Measurements from ENCODE around the gene NUDT7. TPM values are rescaled to one million over a fixed set of nuclear protein-coding genes. Genes with fewer than 3 reads are reported as not detected.

NUDT7 gene
- total RNA-seq, 1 donor from 2014 or later = 3.5 TPM

- no peak overlapping the region for H3K9ac ChIP-seq (ENCODE audit: low read length)
- TF ChIP-seq CTCF (IDR thresholded peaks at IDR 0.05; ENCODE audit: insufficient read depth, low read depth, low read length) (no peak), EZH2 (IDR thresholded peaks at IDR 0.05; ENCODE audit: insufficient read depth, low read length) (no peak)
- H3K9me3 ChIP-seq (ENCODE audit: insufficient read depth, low read depth, low read length) = no peaks in the 10 kb centered on the region
- no peaks in the 10 kb centered on the region for H3K4me1 Mint-ChIP-seq (ENCODE audit: low read depth, unreplicated experiment)
- no peak overlapping the region for H3K4me3 ChIP-seq (ENCODE audit: insufficient read depth, low read depth, low read length)
- no peaks in the 10 kb centered on the region for H3K27me3 Mint-ChIP-seq (ENCODE audit: low read depth, unreplicated experiment)
- no peaks in the 10 kb centered on the region for H3K36me3 Mint-ChIP-seq (ENCODE audit: low read depth, unreplicated experiment)
- no peaks in the 10 kb centered on the region for H3K79me2 ChIP-seq (ENCODE audit: insufficient read depth, low read length)
- no peaks in the 10 kb centered on the region for H3K4me1 ChIP-seq (ENCODE audit: insufficient read depth, low read length)
- no peak overlapping the region for H3K27ac ChIP-seq (ENCODE audit: low read depth, low read length)
- H3K4me2 ChIP-seq (ENCODE audit: low read length) = no peak overlapping the region
- H3K4me3 Mint-ChIP-seq (ENCODE audit: unreplicated experiment) = no peak overlapping the region
- H3K9me3 Mint-ChIP-seq (ENCODE audit: unreplicated experiment) = no peaks in the 10 kb centered on the region
- FAIRE-seq (no peak), DNase-seq (ENCODE audit: low read depth) (no peak)
- no peaks in the 10 kb centered on the region for H3K27me3 ChIP-seq (ENCODE audit: insufficient read depth, low read length)
- no peaks in the 10 kb centered on the region for H4K20me1 ChIP-seq (ENCODE audit: insufficient read depth, low read length)
- H3K27ac Mint-ChIP-seq (ENCODE audit: unreplicated experiment) = no peak overlapping the region
- H2AFZ ChIP-seq (ENCODE audit: low read depth, low read length) = no peak overlapping the region
- no peaks in the 10 kb centered on the region for H3K36me3 ChIP-seq (ENCODE audit: insufficient read depth, low read length)
Observed at GRCh38 chr16:77738706-77739558, 16.6 kb downstream of the NUDT7 start.

- H3K27me3 Mint-ChIP-seq (ENCODE audit: low read depth, unreplicated experiment) = no peaks in the 10 kb centered on the region
- DNase-seq (ENCODE audit: low read depth) (peak; percentile 58), FAIRE-seq (no peak)
- H3K4me3 Mint-ChIP-seq (ENCODE audit: unreplicated experiment) = no peak overlapping the region
- Histone ChIP-seq H3K4me2 (ENCODE audit: low read length) (no peak overlapping the region), H3K9ac (ENCODE audit: low read length) (no peak overlapping the region), H3K27ac (ENCODE audit: low read depth, low read length) (no peak overlapping the region), H3K27me3 (ENCODE audit: insufficient read depth, low read length) (no peaks in the 10 kb centered on the region), H3K36me3 (ENCODE audit: insufficient read depth, low read length) (no peaks in the 10 kb centered on the region), H3K9me3 (ENCODE audit: insufficient read depth, low read depth, low read length) (no peaks in the 10 kb centered on the region), H2AFZ (ENCODE audit: low read depth, low read length) (no peak overlapping the region), H3K4me1 (ENCODE audit: insufficient read depth, low read length) (no peaks in the 10 kb centered on the region), H3K4me3 (ENCODE audit: insufficient read depth, low read depth, low read length) (no peak overlapping the region), H3K79me2 (ENCODE audit: insufficient read depth, low read length) (no peaks in the 10 kb centered on the region), H4K20me1 (ENCODE audit: insufficient read depth, low read length) (no peaks in the 10 kb centered on the region)
- H3K9me3 Mint-ChIP-seq (ENCODE audit: unreplicated experiment) = peaks cover under 1% of the 10 kb centered on the region
- no peaks in the 10 kb centered on the region for H3K36me3 Mint-ChIP-seq (ENCODE audit: low read depth, unreplicated experiment)
- TF ChIP-seq CTCF (IDR thresholded peaks at IDR 0.05; ENCODE audit: insufficient read depth, low read depth, low read length) (no peak), EZH2 (IDR thresholded peaks at IDR 0.05; ENCODE audit: insufficient read depth, low read length) (no peak)
- no peaks in the 10 kb centered on the region for H3K4me1 Mint-ChIP-seq (ENCODE audit: low read depth, unreplicated experiment)
- H3K27ac Mint-ChIP-seq (ENCODE audit: unreplicated experiment) = no peak overlapping the region
Observed at GRCh38 chr16:77739559-77739892, 17.2 kb downstream of the NUDT7 start.

- no peaks in the 10 kb centered on the region for H3K36me3 Mint-ChIP-seq (ENCODE audit: low read depth, unreplicated experiment)
- Histone ChIP-seq H3K27ac (ENCODE audit: low read depth, low read length) (no peak overlapping the region), H3K4me1 (ENCODE audit: insufficient read depth, low read length) (no peaks in the 10 kb centered on the region), H2AFZ (ENCODE audit: low read depth, low read length) (no peak overlapping the region), H3K9me3 (ENCODE audit: insufficient read depth, low read depth, low read length) (no peaks in the 10 kb centered on the region), H4K20me1 (ENCODE audit: insufficient read depth, low read length) (no peaks in the 10 kb centered on the region), H3K9ac (ENCODE audit: low read length) (no peak overlapping the region), H3K79me2 (ENCODE audit: insufficient read depth, low read length) (no peaks in the 10 kb centered on the region), H3K36me3 (ENCODE audit: insufficient read depth, low read length) (no peaks in the 10 kb centered on the region), H3K4me2 (ENCODE audit: low read length) (no peak overlapping the region), H3K27me3 (ENCODE audit: insufficient read depth, low read length) (peaks cover 2% of the 10 kb centered on the region), H3K4me3 (ENCODE audit: insufficient read depth, low read depth, low read length) (no peak overlapping the region)
- FAIRE-seq (no peak), DNase-seq (ENCODE audit: low read depth) (no peak)
- H3K9me3 Mint-ChIP-seq (ENCODE audit: unreplicated experiment) = peaks cover 5% of the 10 kb centered on the region
- TF ChIP-seq EZH2 (IDR thresholded peaks at IDR 0.05; ENCODE audit: insufficient read depth, low read length) = no peak
- TF ChIP-seq CTCF (IDR thresholded peaks at IDR 0.05; ENCODE audit: insufficient read depth, low read depth, low read length) = no peak
- H3K4me3 Mint-ChIP-seq (ENCODE audit: unreplicated experiment) = no peak overlapping the region
- no peak overlapping the region for H3K27ac Mint-ChIP-seq (ENCODE audit: unreplicated experiment)
- no peaks in the 10 kb centered on the region for H3K4me1 Mint-ChIP-seq (ENCODE audit: low read depth, unreplicated experiment)
- peaks cover 7% of the 10 kb centered on the region for H3K27me3 Mint-ChIP-seq (ENCODE audit: low read depth, unreplicated experiment)
Observed at GRCh38 chr16:77744141-77744540, 21.8 kb downstream of the NUDT7 start.

All from astrocyte (in vitro differentiated cells and primary cell).